ENCODE results near the gene ACAP3. TPM values are rescaled to one million over a fixed set of nuclear protein-coding genes. Genes with fewer than 3 reads are reported as not detected.

The ACAP3 gene
- total and polyA plus RNA-seq, 2 of the 4 experiments (the other 2 are of a cell fraction): 13.3 to 58.2 TPM

DNA sequence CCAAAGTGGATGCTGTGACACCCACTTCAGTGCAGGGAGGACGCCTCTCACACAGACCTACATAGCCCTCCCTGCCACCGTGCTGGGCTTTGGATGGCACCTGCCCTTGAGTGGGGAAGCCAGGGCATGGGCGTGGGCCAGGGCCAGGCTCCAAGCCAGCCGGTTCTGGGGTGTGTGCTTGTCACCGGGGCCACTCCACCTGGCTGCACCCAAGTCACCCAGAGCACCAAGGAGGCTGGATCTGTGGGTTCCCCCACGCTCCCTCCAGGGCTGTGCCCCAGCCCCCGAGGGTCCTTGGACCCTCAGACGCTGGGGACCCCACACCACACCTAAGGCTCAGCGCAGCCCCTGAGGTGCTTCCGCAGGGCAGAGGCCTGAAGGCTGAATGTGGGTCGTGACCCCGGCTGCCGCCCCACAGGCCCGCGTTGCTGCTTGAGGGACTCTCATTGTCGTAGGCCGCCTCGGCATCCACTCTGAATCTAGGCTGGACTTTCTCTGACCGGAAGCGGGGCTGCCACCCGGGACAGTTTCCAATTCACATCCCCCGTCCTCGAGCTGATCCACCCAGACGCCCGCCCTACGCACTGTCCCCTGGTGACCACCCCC is 49.2 kb upstream of the ACAP3 start:
- H3K4me1 ChIP-seq (ENCODE audit: control insufficient read depth, insufficient read depth, low read length): peaks cover 45% of the 10 kb centered on the region
- peak overlapping the region; percentile 96 for H3K14ac ChIP-seq (replicated peaks; ENCODE audit: low read depth, low read length)
- peak overlapping the region; percentile 96 for H3K27ac ChIP-seq (ENCODE audit: insufficient read depth, low read length)
- H3K9me3 ChIP-seq (ENCODE audit: control insufficient read depth, insufficient read depth, low read length): no peaks in the 10 kb centered on the region
- ATAC-seq (ENCODE audit: low read depth) (no peak), DNase-seq (no peak)
- intact Hi-C loops (cut with micrococcal nuclease) (loop anchor here (5.0 kb wide), 1 partner anchor 50 kb away; the partner anchor contains the start of genes ACAP3 and PUSL1), dilution Hi-C loops (cut with HindIII; ENCODE audit: low sequenced_read_pairs, unreplicated experiment) (no loop called here), in situ Hi-C loops (cut with MboI; ENCODE audit: low sequenced_read_pairs) (no loop called here)
- 0 out of 2 replicates have a peak overlapping the region, but pooled peaks have one; percentile 32 for H2BK120ac ChIP-seq (ENCODE audit: low read depth, low read length)
- no peak overlapping the region for H2BK20ac ChIP-seq (ENCODE audit: low read depth, low read length)
- peak overlapping the region; percentile 58 for H2AFZ ChIP-seq (replicated peaks; ENCODE audit: low read length, poor library complexity)
- H3K9me1 ChIP-seq (ENCODE audit: insufficient read depth, low read length): peaks cover 9% of the 10 kb centered on the region
- H3K9ac ChIP-seq (ENCODE audit: low read depth, low read length): peak overlapping the region; percentile 92
- no TSS peak for BruUV-seq (replicated peaks)
- peaks cover 34% of the 10 kb centered on the region for H3K36me3 ChIP-seq (ENCODE audit: control insufficient read depth, insufficient read depth, low read length)
- peak overlapping the region; percentile 18 to 64; a peak in 2 of 4 replicates for H4K8ac ChIP-seq (ENCODE audit: low read depth in 2 of 2, low read length in 2 of 2)
- H3K79me1 ChIP-seq (ENCODE audit: low read depth in 1 of 2, low read length in 2 of 2): peaks cover 9 to 32% of the 10 kb centered on the region in 2 experiments; a peak in 3 of 4 replicates
- ChIA-PET CTCF (no interaction called here), POLR2A (ENCODE audit: unreplicated experiment) (no interaction called here)
- no peaks in the 10 kb centered on the region for H3K27me3 ChIP-seq (ENCODE audit: control insufficient read depth, insufficient read depth, low read length)
- peak overlapping the region; percentile 75 for H4K91ac ChIP-seq (ENCODE audit: insufficient read depth, low read depth, low read length)
- H4K20me1 ChIP-seq (ENCODE audit: insufficient read depth, low read length): peaks cover 49% of the 10 kb centered on the region
- WGBS, 2 experiments (ENCODE audit: extremely low coverage in 2 of 2, insufficient read length in 1 of 2): 17% methylated on average over 16 of the region's 26 CpGs; no CpG with 5 or more reads in 1 of the 2 experiments
- peak overlapping the region; percentile 38; the same call in 1 of the 2 replicates for H4K5ac ChIP-seq (ENCODE audit: low read depth, low read length)
- peak overlapping the region; percentile 98; the same call in 1 of the 2 replicates for H3K23ac ChIP-seq (ENCODE audit: low read depth, low read length)
- peak overlapping the region; percentile 93 for H2AK5ac ChIP-seq (ENCODE audit: low read depth, low read length)
- H3K18ac ChIP-seq (ENCODE audit: low read depth, low read length): no peak overlapping the region; the same call in 1 of the 2 replicates
- no peak overlapping the region for H2BK15ac ChIP-seq (ENCODE audit: low read depth, low read length)
- peak overlapping the region; percentile 96 for H2BK5ac ChIP-seq (ENCODE audit: low read depth, low read length, poor library complexity, severe bottlenecking)
- peak overlapping the region; percentile 93 for H3K4me2 ChIP-seq (ENCODE audit: low read depth, low read length)
- peak overlapping the region; percentile 38 for H3K56ac ChIP-seq (ENCODE audit: extremely low read depth, insufficient read depth, low read length)
- peak overlapping the region; percentile 74 for H3K4me3 ChIP-seq (ENCODE audit: insufficient read depth, low read depth, low read length)
- H2AK9ac ChIP-seq (replicated peaks; ENCODE audit: low read depth, low read length, poor library complexity): peak overlapping the region; percentile 100
- peak overlapping the region; percentile 99 for H3K4ac ChIP-seq (ENCODE audit: low read depth, low read length)
- TF ChIP-seq BHLHE40 (IDR thresholded peaks at IDR 0.05; ENCODE audit: low read depth, low read length): no peak
- TF ChIP-seq MXI1 (IDR thresholded peaks at IDR 0.05; ENCODE audit: borderline replicate concordance, low read depth, low read length): no peak
- no peak for TF ChIP-seq NFE2L2 (IDR thresholded peaks at IDR 0.05; ENCODE audit: low read depth, low read length)
- TF ChIP-seq CTCF (conservative IDR thresholded peaks at IDR 0.05; ENCODE audit: low read depth, low read length): no peak
- no peak for TF ChIP-seq MAZ (IDR thresholded peaks at IDR 0.05; ENCODE audit: borderline replicate concordance, low read depth, low read length)
- TF ChIP-seq SMC3 (IDR thresholded peaks at IDR 0.05; ENCODE audit: low read depth, low read length): no peak
- TF ChIP-seq USF2 (IDR thresholded peaks at IDR 0.05; ENCODE audit: low read depth, low read length): no peak
- no peak for TF ChIP-seq CHD1 (IDR thresholded peaks at IDR 0.05; ENCODE audit: low read depth, low read length)
- TF ChIP-seq, protein P1, sequence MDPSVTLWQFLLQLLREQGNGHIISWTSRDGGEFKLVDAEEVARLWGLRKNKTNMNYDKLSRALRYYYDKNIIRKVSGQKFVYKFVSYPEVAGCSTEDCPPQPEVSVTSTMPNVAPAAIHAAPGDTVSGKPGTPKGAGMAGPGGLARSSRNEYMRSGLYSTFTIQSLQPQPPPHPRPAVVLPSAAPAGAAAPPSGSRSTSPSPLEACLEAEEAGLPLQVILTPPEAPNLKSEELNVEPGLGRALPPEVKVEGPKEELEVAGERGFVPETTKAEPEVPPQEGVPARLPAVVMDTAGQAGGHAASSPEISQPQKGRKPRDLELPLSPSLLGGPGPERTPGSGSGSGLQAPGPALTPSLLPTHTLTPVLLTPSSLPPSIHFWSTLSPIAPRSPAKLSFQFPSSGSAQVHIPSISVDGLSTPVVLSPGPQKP (IDR thresholded peaks at IDR 0.05; ENCODE audit: borderline replicate concordance, low read depth, low read length): no peak
- TF ChIP-seq RFX5 (IDR thresholded peaks at IDR 0.05; ENCODE audit: low read depth, low read length): no peak
- TF ChIP-seq MAFK (IDR thresholded peaks at IDR 0.05; ENCODE audit: low read depth, low read length): no peak
- no peak for TF ChIP-seq RAD21 (IDR thresholded peaks at IDR 0.05; ENCODE audit: low read length)
- TF ChIP-seq POLR2A (IDR thresholded peaks at IDR 0.05; ENCODE audit: low read depth, low read length): no peak
- TF ChIP-seq FOS (IDR thresholded peaks at IDR 0.05; ENCODE audit: low read depth, low read length): no peak
- no peak for TF ChIP-seq RCOR1 (IDR thresholded peaks at IDR 0.05; ENCODE audit: insufficient replicate concordance, low read length)
